Measurements from ENCODE around the gene SCRN2.

SCRN2 gene

DNA sequence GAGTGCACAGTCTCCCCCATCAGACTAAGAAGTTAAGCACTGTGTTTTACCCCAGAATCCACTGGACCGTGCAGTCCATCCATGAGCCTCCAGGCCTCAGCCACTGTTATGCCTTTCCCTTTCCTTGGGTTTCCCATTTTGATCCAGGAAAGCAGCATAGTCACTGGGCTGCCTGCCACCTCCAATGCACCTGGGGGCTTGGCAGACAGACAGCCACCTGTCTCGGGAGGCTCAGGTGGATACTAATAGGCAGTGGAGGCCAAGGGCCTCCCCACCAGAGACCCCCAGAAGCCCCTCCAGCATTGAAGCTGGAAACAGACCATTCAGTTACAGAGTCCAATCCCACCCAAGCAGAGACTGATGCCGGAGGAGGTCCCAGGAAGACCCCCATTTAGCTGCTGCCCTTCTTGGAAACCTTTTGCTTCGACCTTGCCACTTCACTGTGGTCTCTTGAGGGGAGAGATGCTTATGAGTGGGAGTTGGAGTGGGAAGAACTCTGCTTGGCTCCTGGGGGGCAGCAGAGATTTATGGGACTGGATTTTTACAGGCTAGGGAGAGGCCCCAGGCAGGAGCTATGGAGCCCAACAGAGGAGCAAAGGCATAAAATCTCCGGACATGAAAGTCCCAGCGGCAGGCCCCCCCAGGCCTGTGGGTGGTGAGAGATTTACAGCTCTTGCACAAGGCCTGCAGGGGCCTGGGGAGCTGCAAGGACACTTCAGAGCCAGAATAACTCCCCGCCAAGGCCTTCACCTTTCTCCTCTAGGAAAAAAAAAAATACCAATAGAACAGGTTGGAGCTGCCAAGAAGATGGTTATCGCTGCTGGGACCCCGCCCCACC is 42.7 kb upstream of the SCRN2 start:
- TF ChIP-seq CTCF (IDR thresholded peaks at IDR 0.05): no peak
- Histone ChIP-seq H3K4me3 (ENCODE audit: low read depth in 1 of 2, low read length in 1 of 2) (no peak overlapping the region), H3K36me3 (no peaks in the 10 kb centered on the region), H3K27me3 (peaks cover 18% of the 10 kb centered on the region), H3K4me1 (ENCODE audit: control insufficient read depth in 1 of 2, insufficient read depth in 1 of 2, low read depth in 1 of 2, low read length in 1 of 2) (peaks cover 0 to 7% of the 10 kb centered on the region in 2 experiments), H3K9me3 (no peaks in the 10 kb centered on the region), H3K27ac (no peak overlapping the region)

DNA sequence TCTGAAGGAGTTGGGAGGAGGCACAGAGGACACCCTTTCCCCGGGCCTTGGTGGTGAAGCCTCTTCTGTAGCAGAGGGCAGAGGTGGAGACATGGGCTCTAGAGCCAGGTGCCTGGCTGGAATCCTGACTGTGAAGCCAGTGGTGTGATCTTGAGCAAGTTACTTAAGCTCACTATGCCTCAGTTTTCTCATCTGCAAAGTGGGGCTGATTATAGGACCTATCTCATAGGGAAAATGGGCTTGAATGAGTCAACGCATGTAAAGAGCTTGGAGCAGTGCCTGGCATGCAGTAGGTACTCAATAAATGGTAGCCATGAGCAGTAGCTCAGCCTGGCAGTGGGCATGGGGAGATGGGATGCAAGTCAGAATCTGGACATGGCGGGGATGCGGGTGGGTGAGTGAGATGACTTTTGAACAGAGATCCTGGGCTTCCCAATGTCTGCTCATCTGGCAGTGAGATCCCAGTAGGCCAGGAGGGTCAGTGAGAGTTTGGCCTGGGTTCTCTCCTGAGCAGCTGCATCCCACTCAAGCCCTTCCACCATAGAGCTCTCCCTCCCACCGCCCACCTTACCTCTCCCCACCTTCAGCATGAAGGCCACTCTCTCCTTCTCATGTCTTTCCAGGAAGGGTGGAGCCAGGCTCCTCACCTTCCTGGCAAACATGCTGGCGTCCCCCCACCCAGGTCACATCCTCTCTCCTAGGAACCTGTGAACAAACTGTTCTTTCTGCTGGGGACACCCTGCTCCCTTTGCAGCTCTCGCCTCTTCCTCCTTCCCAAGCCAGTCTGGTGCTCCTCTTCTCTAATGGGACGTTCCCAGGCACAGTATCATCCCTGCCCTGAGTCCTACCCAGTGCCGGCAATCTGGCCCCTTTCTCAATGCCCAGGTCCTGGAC is 41.9 kb upstream of the SCRN2 start:
- no peaks in the 10 kb centered on the region for H3K9me3 ChIP-seq
- no peak overlapping the region for H3K27ac ChIP-seq
- H3K36me3 ChIP-seq: no peaks in the 10 kb centered on the region
- H3K4me3 ChIP-seq (ENCODE audit: low read depth in 1 of 2, low read length in 1 of 2): no peak overlapping the region
- no peak for TF ChIP-seq CTCF (IDR thresholded peaks at IDR 0.05)
- H3K27me3 ChIP-seq: peaks cover 27% of the 10 kb centered on the region
- peaks cover 0 to 7% of the 10 kb centered on the region in 2 experiments for H3K4me1 ChIP-seq (ENCODE audit: control insufficient read depth in 1 of 2, insufficient read depth in 1 of 2, low read depth in 1 of 2, low read length in 1 of 2)

DNA sequence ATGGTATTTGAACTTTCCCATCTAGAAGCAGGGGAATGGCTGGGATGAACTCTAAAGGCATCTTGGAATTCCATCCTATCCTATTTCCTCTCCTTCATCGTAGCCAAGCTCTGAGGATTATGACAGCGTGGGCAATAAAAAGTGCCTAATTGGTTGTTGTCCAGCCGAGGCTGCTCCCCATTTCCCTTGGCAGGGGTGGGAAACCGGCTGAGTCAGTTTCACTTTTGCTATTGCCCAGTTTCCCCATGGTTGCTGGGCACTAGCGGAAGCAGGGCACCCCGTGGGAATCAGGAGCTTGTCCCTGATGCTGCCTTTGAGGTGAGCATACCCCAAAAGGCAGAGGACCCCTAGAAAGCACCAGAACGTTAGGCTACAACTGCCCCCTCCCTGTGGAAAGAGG is 41.2 kb upstream of the SCRN2 start:
- Histone ChIP-seq H3K4me1 (ENCODE audit: control insufficient read depth in 1 of 2, insufficient read depth in 1 of 2, low read depth in 1 of 2, low read length in 1 of 2) (peaks cover 0 to 7% of the 10 kb centered on the region in 2 experiments), H3K9me3 (no peaks in the 10 kb centered on the region), H3K36me3 (no peaks in the 10 kb centered on the region), H3K27me3 (peaks cover 34% of the 10 kb centered on the region), H3K4me3 (ENCODE audit: low read depth in 1 of 2, low read length in 1 of 2) (peak overlapping the region in 1 of 2 experiments; percentile 14), H3K27ac (no peak overlapping the region)
- TF ChIP-seq CTCF (IDR thresholded peaks at IDR 0.05): no peak

DNA sequence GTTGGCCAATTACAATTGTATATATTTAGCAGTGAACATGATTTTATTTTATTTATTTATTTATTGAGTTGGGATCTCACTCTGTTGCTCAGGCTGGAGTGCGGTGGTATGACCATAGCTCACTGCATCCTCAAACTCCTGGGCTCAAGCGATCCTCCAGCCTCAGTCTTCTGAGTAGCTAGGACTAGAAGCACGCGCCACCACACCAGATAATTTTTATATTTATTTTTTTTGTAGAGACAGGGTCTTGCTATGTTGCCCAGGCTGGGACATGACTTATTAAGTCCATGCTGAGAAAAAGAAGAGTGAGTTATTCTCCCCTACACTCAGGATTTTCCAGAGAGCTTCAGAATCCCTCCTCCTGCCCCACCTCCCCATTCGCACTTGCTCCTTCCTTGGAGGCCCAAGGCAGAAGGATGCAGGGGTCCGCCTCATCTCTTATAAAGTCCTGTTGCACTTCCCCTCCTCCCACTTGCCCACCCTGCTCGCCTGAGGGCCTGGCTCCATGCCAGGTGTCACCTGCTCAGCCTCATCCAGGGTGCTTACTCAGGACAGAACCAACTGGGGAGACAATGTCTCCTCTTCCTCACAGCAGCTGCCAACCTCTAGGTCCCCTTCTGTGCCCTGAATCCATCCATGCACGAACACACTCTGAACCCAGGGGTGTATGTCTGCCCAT is 38.8 kb upstream of the SCRN2 start:
- no peak for TF ChIP-seq CTCF (IDR thresholded peaks at IDR 0.05)
- peaks cover 48% of the 10 kb centered on the region for H3K27me3 ChIP-seq

DNA sequence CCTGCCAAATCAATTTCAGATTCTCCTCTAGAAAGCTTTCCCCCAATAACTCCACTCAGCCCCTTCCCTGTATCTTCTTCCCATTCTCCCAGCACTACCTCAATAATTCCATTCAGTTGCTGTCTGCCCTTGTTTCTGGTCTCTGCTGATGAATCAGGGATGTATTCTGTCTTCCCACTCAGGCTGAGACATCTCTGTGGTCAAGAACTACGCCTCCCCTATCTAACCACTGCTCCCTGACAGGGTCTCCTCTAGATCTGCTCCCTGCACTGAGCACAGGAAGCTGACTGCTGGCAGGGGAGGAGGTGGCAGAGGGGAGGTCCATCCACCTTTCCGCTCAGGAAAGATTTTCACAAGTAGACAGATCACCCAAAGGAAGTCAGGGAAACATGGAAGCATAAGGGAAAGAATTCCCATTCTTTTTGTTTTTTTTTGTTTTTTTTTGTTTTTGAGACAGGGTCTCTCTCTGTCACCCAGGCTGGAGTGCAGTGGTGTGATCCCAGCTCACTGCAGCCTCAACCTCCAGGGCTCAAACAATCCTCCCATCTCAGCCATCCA is 38.0 kb upstream of the SCRN2 start:
- H3K4me1 ChIP-seq (ENCODE audit: control insufficient read depth in 1 of 2, insufficient read depth in 1 of 2, low read depth in 1 of 2, low read length in 1 of 2): peaks cover 0 to 7% of the 10 kb centered on the region in 2 experiments
- H3K9me3 ChIP-seq: no peaks in the 10 kb centered on the region
- no peak overlapping the region for H3K27ac ChIP-seq
- TF ChIP-seq CTCF (IDR thresholded peaks at IDR 0.05): no peak
- H3K27me3 ChIP-seq: peaks cover 54% of the 10 kb centered on the region
- H3K4me3 ChIP-seq (ENCODE audit: low read depth in 1 of 2, low read length in 1 of 2): no peak overlapping the region
- H3K36me3 ChIP-seq: no peaks in the 10 kb centered on the region

More for the DNA sequence above, 38.8 kb upstream of the SCRN2 start:
- Histone ChIP-seq H3K27ac (no peak overlapping the region), H3K9me3 (no peaks in the 10 kb centered on the region), H3K4me3 (ENCODE audit: low read depth in 1 of 2, low read length in 1 of 2) (no peak overlapping the region), H3K4me1 (ENCODE audit: control insufficient read depth in 1 of 2, insufficient read depth in 1 of 2, low read depth in 1 of 2, low read length in 1 of 2) (peaks cover 0 to 7% of the 10 kb centered on the region in 2 experiments), H3K36me3 (no peaks in the 10 kb centered on the region)
